Cerebellar nuclear complex (tissue), 1 donor: ENCODE measurements around the gene PPP4R4.

Experiments
- DNase-seq, 2 experiments: peaks; one replicate each; lab custom pipeline; 2025; lab: John Stamatoyannopoulos, UW

The PPP4R4 gene

GRCh38 chr14:94173885-94174603, at the start of gene PPP4R4:
Gene PPP4R4, plus strand, starts transcription at chr14:94174322. Its CDS starts 144 bp downstream, at chr14:94174466.
- no peak for DNase-seq

- DNase-seq, result no peak
These were observed 49.3 kb upstream of the PPP4R4 start for GRCh38 chr14:94124582-94125377.

GRCh38 chr14:94125659-94126418, 48.3 kb upstream of the PPP4R4 start:
- no peak for DNase-seq

- DNase-seq, result no peak
These were observed 47.8 kb upstream of the PPP4R4 start for GRCh38 chr14:94126419-94126677.

- DNase-seq, result no peak
These were observed 47.3 kb upstream of the PPP4R4 start for GRCh38 chr14:94126800-94127199.

GRCh38 chr14:94127330-94127729, 46.8 kb upstream of the PPP4R4 start:
- DNase-seq, result no peak

GRCh38 chr14:94128216-94128839, 45.8 kb upstream of the PPP4R4 start:
- DNase-seq, result no peak

GRCh38 chr14:94129111-94129757, 44.9 kb upstream of the PPP4R4 start, which contains the start of gene IFI27L2:
Gene IFI27L2, minus strand, starts transcription at chr14:94129604. Its CDS starts 40 bp downstream, at chr14:94129564.
- DNase-seq, result peak in 1 of 2 experiments; percentile 73

- peak in 1 of 2 experiments; percentile 12 for DNase-seq
These were observed 44.2 kb upstream of the PPP4R4 start for GRCh38 chr14:94129758-94130414.

GRCh38 chr14:94132285-94132887, 41.7 kb upstream of the PPP4R4 start:
- DNase-seq, result peak in 1 of 2 experiments; percentile 38

- DNase-seq, result no peak
These were observed 38.6 kb upstream of the PPP4R4 start for GRCh38 chr14:94135476-94135875.

GRCh38 chr14:94136575-94137331, 37.4 kb upstream of the PPP4R4 start:
- DNase-seq, result peak in 1 of 2 experiments; percentile 29

- DNase-seq, result no peak
These were observed 35.9 kb upstream of the PPP4R4 start for GRCh38 chr14:94138251-94138650.

GRCh38 chr14:94139006-94139405, 35.1 kb upstream of the PPP4R4 start:
- DNase-seq, result no peak

- DNase-seq, result no peak
These were observed 34.7 kb upstream of the PPP4R4 start for GRCh38 chr14:94139421-94139820.

GRCh38 chr14:94142247-94142646, 31.9 kb upstream of the PPP4R4 start:
- DNase-seq, result no peak

GRCh38 chr14:94142836-94143235, 31.3 kb upstream of the PPP4R4 start:
- DNase-seq, result no peak

- DNase-seq, result no peak
These were observed 30.9 kb upstream of the PPP4R4 start for GRCh38 chr14:94143239-94143638.

- DNase-seq, result no peak
These were observed 30.4 kb upstream of the PPP4R4 start for GRCh38 chr14:94143711-94144110.

GRCh38 chr14:94144765-94145164, 29.4 kb upstream of the PPP4R4 start:
- DNase-seq, result no peak
